Stimulated activated CD4-positive, alpha-beta T cell treated with anti-CD3 and anti-CD28 coated beads, Interleukin-15, amount 100 ng/mL, for 48 hours (primary cell): ENCODE measurements around the gene TDRD6.

ENCODE experiments used
- DNase-seq, 2 donors: peaks; one replicate each; pipeline ENCODE4 v3.0.0-alpha.2; 2020; ENCODE audit warnings: low read depth in 2 of 2

The TDRD6 gene

GRCh38 chr6:46688117-46688965, 656 bp downstream of the TDRD6 start:
- DNase-seq, result no peak

DNA sequence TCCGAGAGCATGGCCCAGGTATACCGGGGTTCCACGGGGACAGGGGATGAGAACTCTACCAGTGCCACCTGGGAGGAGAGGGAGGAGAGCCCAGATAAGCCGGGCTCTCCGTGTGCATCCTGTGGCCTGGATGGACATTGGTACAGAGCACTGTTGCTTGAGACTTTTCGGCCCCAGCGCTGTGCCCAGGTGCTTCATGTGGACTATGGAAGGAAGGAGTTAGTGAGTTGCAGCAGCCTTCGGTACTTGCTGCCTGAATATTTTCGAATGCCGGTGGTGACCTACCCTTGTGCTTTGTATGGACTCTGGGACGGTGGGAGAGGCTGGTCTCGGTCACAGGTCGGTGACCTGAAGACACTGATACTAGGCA, 1.3 kb downstream of the TDRD6 start:
- no peak for DNase-seq

DNA sequence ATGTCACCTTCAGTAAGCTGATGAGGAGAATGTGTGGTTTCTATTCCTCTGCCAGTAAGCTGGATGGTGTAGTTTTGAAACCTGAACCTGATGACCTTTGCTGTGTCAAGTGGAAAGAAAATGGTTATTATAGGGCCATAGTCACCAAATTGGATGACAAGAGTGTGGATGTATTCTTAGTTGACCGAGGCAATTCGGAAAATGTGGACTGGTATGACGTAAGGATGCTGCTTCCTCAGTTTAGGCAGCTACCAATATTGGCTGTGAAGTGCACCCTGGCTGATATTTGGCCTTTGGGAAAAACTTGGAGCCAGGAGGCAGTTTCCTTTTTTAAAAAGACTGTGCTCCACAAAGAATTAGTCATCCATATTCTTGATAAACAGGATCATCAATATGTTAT, 2.0 kb downstream of the TDRD6 start:
- no peak for DNase-seq

DNA sequence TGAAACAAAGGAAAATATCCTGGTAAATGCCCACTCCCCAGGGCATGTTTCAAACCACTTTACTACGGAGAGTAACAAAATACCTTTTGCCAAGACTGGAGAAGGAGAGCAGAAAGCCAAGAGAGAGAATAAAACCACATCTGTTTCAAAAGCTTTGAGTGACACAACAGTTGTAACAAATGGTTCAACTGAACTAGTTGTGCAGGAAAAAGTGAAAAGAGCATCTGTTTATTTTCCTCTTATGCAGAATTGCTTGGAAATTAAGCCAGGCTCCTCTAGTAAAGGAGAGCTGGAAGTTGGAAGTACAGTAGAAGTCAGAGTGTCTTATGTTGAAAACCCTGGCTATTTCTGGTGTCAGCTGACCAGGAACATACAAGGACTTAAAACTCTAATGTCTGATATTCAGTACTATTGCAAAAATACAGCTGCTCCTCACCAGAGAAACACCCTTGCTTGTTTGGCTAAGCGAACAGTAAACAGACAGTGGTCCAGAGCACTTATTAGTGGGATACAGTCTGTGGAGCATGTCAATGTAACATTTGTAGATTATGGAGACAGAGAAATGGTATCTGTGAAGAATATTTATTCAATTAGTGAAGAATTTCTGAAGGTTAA, 2.6 kb downstream of the TDRD6 start:
- no peak for DNase-seq

GRCh38 chr6:46690911-46691451, 3.3 kb downstream of the TDRD6 start:
- no peak for DNase-seq

DNA sequence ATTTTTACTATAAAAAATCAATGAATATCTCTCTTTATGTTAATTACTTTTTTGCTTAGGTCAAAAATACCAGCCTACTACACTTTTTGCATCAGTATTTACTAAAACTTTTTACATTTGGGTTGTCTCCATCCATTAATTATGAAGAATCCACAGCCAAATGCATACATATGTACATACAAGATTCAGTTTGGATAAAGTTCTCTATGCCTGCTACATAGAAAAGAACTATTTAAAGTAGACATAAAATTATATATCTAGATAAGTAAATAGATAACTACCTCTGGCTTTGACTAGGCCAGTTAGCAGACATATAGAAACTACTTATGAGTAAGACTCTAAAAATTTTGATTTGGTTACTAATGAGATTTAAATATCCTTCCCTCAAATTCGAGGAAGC, 12.3 kb downstream of the TDRD6 start:
- DNase-seq, result no peak

GRCh38 chr6:46704562-46704961, 16.9 kb downstream of the TDRD6 start:
- no peak for DNase-seq

DNA sequence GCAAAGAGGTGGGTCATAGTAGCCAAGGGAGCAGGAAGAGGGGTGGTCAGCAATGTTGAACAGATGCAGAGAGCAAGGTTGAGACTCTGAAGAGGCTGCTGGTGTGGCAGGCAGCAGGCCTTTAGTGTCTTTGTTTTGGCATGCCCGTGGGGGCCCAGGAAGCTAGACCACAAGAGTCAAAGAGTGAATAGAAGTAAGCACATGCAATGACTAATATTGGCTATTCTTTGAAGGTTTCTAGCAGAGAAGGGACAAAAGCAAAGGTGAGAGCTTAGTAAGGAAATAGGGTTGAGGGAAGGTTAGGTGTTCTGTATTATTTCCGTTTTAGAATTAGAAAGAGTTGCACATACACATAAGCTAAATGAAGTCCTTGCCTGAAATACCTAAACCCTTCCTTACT, 18.8 kb downstream of the TDRD6 start:
- DNase-seq, result no peak

GRCh38 chr6:46711491-46711890, 23.8 kb downstream of the TDRD6 start:
- DNase-seq, result no peak

DNA sequence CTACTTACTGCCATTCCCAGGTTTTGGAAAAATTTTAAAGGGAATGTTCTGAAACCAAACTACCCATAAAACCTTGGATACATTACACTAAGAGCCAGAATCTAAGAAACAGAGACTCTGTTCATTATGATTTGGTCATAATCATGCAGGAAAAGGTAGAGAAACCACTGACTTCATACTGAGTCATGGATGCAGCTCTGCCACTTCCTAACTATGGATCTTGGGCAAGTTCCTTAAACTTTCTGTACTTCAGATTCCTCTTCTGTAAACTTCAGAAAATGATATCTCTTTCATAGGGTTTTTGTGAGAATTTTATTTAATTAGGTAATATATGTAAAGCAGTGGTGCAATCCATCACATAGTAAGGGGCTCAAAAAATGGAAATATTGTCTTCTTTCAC, 27.5 kb downstream of the TDRD6 start:
- DNase-seq, result no peak

GRCh38 chr6:46719099-46719498, 31.4 kb downstream of the TDRD6 start:
- DNase-seq, result no peak

DNA sequence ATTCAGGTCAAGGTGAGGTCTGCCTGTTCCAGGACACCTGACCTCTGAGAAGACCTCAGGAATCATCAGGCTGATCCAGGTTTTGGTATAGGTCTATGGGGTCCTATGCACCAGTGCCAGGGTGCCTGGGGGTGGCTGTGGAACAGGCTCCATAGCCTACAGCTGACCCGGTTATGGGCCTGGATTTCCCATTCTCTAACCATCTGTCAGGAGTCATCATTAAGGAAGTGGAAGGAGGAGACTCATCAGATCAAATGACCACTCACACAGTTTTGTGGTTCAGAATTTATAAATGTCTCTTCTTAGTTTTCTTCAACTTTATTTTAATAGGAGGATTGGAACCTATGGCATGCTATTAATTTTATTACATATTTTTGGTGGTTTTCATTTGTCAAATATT, 32.7 kb downstream of the TDRD6 start:
- DNase-seq, result no peak

DNA sequence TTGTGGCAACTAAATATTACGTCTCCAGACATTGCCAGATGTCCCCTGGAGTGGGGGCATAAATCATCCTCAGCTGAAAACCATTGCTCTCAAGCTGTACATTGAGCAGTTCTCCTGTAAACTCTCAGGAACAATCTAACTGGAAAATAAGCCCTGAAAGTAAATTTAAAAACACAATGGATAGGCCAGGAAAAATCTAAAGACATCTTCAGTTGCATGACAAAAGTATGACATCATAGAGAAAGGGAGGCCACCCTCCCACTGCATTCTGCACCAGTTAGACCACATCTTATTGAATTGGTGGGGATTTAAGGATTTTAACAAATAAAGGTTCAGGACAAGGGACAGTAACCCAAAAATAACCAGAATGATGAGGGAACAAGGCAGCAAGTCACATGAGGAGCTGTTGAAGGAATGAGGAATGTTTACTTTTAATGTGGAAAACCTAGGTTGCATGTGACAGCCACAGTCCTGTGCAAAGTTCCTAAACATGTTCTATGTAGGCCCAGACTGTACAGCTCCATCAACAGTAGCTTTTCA, 42.2 kb downstream of the TDRD6 start:
- DNase-seq, result no peak

DNA sequence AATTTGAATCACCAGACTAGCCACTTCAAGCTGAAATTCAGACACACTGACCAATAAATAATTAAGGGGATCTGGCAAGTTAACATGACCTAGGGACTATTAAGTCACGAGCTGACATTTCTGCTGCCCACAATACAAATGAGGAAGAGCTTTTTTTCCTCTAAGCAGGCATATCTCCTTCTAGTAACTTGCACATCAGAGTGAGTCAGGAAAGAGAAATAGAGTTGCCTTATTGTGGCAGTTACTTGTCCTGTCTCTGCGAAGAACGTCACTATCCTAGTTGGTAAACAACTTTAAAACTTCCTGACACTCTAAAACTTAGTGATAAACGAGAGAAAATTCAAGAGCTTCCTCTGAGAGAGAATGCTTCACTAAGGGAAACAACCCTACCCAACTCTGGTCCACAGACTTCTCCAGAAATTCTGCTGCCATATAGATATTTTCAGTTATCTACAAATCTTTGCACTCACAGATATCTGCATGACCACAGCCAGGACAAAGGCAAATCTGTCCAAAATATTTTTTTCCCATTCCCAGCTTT, 43.3 kb downstream of the TDRD6 start:
- DNase-seq, result no peak

- no peak for DNase-seq
Observed at GRCh38 chr6:46733341-46733801, 45.7 kb downstream of the TDRD6 start.

DNA sequence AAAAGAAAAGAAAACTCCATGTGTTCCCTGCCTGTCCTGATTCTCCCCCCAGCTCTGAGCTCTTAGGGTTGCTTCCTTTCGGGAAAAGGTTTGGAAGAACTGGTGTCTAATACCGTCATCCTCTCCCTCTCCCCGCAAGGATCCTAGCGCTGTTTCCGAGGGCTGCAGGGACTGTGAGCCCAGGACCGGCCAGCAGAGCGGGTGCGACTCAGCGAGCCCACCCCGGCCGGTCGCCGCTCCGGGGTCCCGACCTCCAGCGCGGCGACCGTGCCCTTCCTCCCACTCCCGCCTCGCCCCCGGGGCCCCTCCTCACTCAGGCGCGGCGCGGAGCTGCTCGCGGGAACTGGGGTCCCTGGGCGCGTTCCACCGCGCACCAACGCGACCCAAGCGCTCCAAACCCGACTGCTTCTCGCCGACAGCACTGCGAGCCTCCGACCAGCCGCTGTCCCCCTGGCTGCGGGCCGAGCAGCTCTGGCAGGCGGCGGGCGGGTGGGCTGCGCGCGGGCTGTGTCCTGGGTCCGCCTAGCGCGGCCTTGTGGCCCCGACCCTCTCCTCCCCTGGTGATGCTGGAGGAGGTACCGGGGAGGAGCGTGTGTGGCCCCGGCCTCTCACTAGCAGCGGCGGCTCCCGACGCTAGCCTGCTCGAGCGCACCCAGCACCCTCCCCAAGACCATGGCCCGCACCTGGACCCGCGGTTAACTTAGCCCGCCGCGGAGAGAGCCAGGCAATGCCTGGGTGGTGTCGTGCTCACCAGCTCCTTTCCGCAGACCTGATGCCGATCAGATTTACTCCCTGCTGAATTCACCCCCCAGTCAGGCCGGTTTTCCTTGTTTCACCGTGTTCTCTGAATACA, 47.4 kb downstream of the TDRD6 start, which contains the start of gene PLA2G7:
Gene PLA2G7 (minus strand): TSS at position 509 of the 853 bp plus-strand sequence. CDS start 12,484 bp downstream, outside the sequence.
- no peak for DNase-seq

DNA sequence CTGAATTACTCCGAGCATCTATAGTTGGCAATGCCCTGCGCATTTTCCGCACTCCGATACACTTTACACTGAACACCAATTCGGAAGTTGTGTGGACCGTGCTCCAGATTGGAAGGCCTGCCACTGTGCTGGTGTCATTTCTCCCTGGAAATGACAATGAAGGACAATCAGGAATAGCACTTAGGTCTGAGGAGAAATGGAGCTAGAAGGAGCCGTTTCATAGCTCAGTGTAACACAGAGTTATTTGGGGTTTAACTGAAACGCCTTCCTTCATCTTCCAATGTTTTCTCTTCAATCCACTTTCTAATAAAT, 48.0 kb downstream of the TDRD6 start:
- no peak for DNase-seq

DNA sequence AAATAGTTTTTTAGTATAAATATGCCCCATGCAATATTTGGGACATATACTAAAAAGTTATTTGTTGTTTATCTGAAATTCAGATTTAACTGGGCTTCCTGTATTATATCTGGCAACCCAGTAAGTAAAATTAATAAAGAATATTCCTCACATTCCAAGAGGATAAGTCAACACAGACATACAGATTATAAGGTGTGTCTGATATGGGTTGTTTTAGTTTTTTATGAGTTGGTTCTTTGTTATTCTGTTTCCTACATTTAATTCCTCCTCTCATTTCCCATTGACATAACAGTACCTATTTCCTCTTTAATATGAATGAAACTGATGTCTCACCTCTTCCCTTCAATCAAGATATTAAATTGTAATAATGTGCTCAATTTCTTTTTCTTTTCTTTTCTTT, 49.2 kb downstream of the TDRD6 start:
- no peak for DNase-seq

DNA sequence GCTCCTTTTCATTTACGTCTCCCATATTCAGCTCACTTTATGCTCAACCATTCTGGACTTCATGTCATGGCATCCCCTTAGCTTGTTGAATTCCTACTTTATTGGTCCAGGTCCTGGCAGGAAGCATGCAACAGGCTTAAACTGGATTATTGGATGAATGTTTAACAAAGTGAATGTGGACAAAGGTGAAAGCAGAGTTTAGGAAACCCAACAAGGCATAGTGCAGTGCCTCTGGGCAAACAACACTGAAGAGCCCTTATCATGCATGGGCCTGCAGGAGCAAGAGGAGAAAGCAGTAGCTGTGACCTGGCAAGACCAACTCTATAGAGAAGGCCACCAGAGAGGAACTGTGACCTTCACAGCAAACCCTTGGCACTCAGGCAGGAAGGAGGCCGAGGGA, 53.8 kb downstream of the TDRD6 start:
- no peak for DNase-seq

DNA sequence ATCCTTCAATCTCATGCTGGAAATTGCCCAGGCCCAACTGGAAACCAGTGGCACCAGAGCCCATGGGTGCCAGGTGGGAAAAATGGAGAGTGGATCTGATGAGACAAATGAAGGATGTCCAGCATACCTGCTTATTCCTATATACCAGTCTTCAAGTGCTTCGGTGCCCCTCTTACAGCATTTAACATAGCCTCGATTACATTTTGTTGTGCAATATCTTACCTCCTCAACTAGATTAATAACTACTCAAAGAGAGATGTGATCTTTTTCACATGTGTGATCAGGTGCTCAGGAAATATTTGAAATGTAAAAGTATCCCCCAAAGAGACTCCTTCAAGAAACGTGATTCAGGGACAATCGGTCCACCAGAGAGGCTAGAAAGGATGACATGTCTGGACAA, 54.2 kb downstream of the TDRD6 start:
- DNase-seq, result no peak

- no peak for DNase-seq
Observed at GRCh38 chr6:46743425-46744158, 55.9 kb downstream of the TDRD6 start.
